Chondrocyte (in vitro differentiated cells): ENCODE measurements around the gene CARF. TPM values are rescaled to one million over a fixed set of nuclear protein-coding genes. Genes with fewer than 3 reads are reported as not detected.
"Not testable (repeated sequence)": the region's sequence is repeated elsewhere in the genome, so short reads cannot be mapped to it uniquely, and the experiment has no call there.

Experiments used
- DNase-seq: peaks from one replicate; pipeline ENCODE4 v3.0.0; 2021; ENCODE audit warnings: mixed read lengths, low spot score
- H3K27ac Mint-ChIP-seq: one replicate; pipeline ENCODE4 v1.8.0; 2021; ENCODE audit warnings: mild to moderate bottlenecking, moderate library complexity, mixed read lengths; ENCODE audit not compliant: unreplicated experiment
- H3K27me3 Mint-ChIP-seq: 2 replicates; pipeline ENCODE4 v1.8.0; 2021; ENCODE audit warnings: low read depth, mixed read lengths
- H3K36me3 Mint-ChIP-seq: 2 replicates; pipeline ENCODE4 v1.8.0; 2021; ENCODE audit warnings: low read depth, mixed read lengths
- H3K4me1 Mint-ChIP-seq: 2 replicates; pipeline ENCODE4 v1.8.0; 2021; ENCODE audit warnings: low read depth, mild to moderate bottlenecking, mixed read lengths
- H3K4me3 Mint-ChIP-seq: one replicate; pipeline ENCODE4 v1.8.0; 2021; ENCODE audit warnings: mild to moderate bottlenecking, moderate library complexity, mixed read lengths; ENCODE audit not compliant: unreplicated experiment
- H3K9me3 Mint-ChIP-seq: 2 replicates; pipeline ENCODE4 v1.8.0; 2021; ENCODE audit warnings: low read depth, mixed read lengths
- CTCF ChIP-seq: fragments of 200-600 bp; sonication (generic); IDR thresholded peaks from 2 replicates; pipeline ENCODE4 v1.5.0; 2021; ENCODE audit warnings: antibody characterized with exemption, mild to moderate bottlenecking, moderate library complexity
- total RNA-seq: library from RNA; stranded (reverse); gene quantifications from 3 replicates; pipeline ENCODE4 v1.2.1, GENCODE V29; 2021

The CARF gene
- total RNA-seq, 1 donor from 2014 or later, result 8.4 TPM

- H3K36me3 Mint-ChIP-seq, result peaks cover 5% of the 10 kb centered on the region
- no peak overlapping the region for H3K4me3 Mint-ChIP-seq
- no peak for TF ChIP-seq CTCF
- H3K9me3 Mint-ChIP-seq, result no peaks in the 10 kb centered on the region
- no peaks in the 10 kb centered on the region for H3K27me3 Mint-ChIP-seq
- no peak for DNase-seq
- H3K4me1 Mint-ChIP-seq, result peaks cover 4% of the 10 kb centered on the region
- no peak overlapping the region for H3K27ac Mint-ChIP-seq
Measured at GRCh38 chr2:202960524-202960923, 48.4 kb downstream of the CARF start.

GRCh38 chr2:202963712-202964111 is 51.6 kb downstream of the CARF start:
- Mint-ChIP-seq H3K4me1 (peaks cover 9% of the 10 kb centered on the region), H3K27me3 (no peaks in the 10 kb centered on the region), H3K27ac (no peak overlapping the region), H3K4me3 (no peak overlapping the region), H3K36me3 (peaks cover 1% of the 10 kb centered on the region), H3K9me3 (no peaks in the 10 kb centered on the region)
- DNase-seq, result no peak
- TF ChIP-seq CTCF, result no peak

GRCh38 chr2:202965810-202966460 is 53.9 kb downstream of the CARF start:
- no peak for DNase-seq
- TF ChIP-seq CTCF, result no peak

DNA sequence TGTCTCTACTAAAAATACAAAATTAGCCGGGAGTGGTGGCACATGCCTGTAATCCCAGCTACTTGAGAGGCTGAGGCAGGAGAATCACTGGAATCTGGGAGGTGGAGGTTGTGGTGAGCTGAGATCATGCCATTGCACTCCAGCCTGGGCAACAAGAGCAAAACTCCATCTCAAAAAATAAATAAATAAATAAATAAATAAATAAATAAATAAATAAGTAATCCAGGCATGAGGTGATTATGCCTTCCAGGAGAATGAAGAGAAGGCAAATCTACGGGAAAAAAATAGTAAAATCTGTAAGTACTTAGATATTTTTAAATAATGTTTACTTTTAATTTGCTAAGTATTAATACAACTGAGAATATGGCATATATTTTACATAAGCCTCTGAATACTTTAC is 57.3 kb downstream of the CARF start:
- not testable (repeated sequence) for H3K4me1 Mint-ChIP-seq, H3K36me3 Mint-ChIP-seq, H3K4me3 Mint-ChIP-seq, H3K9me3 Mint-ChIP-seq, H3K27ac Mint-ChIP-seq, H3K27me3 Mint-ChIP-seq, DNase-seq

More at GRCh38 chr2:202965810-202966460, 53.9 kb downstream of the CARF start:
- Mint-ChIP-seq H3K4me1 (peaks cover 9% of the 10 kb centered on the region), H3K9me3 (no peaks in the 10 kb centered on the region), H3K36me3 (no peaks in the 10 kb centered on the region), H3K27me3 (no peaks in the 10 kb centered on the region), H3K27ac (peak overlapping the region; percentile 92), H3K4me3 (no peak overlapping the region)

- no peak for TF ChIP-seq CTCF
- no peaks in the 10 kb centered on the region for H3K27me3 Mint-ChIP-seq
- no peak for DNase-seq
Measured at GRCh38 chr2:202976809-202977208, 64.7 kb downstream of the CARF start.

More at GRCh38 chr2:202976809-202977208, 64.7 kb downstream of the CARF start:
- Mint-ChIP-seq H3K9me3 (no peaks in the 10 kb centered on the region), H3K27ac (no peak overlapping the region), H3K36me3 (peaks cover 15% of the 10 kb centered on the region), H3K4me1 (no peaks in the 10 kb centered on the region), H3K4me3 (no peak overlapping the region)
